ENCODE data around the gene ACSF2.

The ACSF2 gene

DNA sequence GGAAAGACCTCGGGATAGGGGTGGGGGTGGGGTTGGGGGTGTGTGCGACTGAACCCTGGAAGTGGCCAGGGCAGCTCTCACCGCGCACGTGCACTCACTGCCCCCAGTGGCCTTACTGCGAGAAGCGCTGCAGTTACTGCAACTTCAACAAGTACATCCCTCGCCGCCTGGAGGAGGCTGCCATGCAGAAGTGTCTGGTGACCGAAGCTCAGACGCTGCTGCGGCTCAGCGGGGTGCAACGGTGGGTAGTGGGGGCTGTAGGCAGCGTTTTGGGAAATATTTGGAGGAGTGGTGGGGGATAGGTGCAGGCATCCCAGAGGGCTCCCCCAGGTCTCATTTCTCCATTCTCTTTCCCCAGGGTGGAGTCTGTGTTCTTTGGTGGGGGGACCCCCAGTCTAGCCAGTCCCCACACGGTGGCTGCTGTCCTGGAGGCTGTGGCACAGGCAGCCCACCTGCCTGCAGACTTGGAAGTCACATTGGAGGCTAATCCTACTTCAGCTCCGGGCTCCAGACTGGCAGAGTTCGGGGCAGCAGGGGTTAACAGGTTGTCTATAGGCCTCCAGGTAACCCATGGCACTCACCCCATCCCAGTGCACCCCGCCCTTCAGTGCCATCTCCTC lies 53.6 kb downstream of the ACSF2 start:
- Histone ChIP-seq H3K9me3 (ENCODE audit: control insufficient read depth, insufficient read depth, low read length) (no peaks in the 10 kb centered on the region), H3K9ac (ENCODE audit: low read depth, low read length) (peak overlapping the region; percentile 83; the same call in 1 of the 2 replicates), H3K4me1 (ENCODE audit: insufficient read depth, low read length) (peaks cover 6% of the 10 kb centered on the region; the same call in 1 of the 2 replicates), H3K36me3 (ENCODE audit: insufficient read depth, low read length) (peaks cover 9% of the 10 kb centered on the region; the same call in 1 of the 2 replicates)

DNA sequence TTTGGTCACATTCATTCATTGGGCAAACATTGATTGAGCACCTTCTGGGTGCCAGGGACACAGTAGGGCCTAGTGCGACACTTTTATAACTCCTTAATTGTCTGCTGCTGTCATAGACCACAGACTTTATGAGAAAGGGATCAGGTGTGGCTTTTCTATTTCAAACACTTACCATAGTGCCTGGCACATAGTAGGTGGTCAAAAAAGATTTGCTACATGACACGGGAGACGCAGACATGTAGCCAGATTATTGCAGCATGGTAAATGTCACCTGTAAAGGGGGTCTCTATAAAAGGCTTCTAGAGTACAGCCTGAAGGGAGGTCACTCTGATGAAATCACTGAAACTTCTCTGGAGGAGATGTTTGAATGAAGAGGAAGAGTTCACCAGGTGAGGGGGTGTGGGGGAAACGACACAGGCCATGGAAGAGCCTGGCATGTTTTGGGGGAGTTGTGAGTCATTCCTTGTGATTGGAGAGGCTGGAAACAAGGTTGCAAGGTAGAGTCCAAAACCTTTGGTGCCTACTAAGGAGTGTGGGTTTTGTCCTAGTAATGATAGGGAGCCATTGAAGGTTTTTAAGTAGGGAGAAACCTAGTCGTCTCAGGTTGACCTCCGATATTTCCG lies 54.2 kb downstream of the ACSF2 start:
- Histone ChIP-seq H3K4me1 (ENCODE audit: insufficient read depth, low read length) (peaks cover 6% of the 10 kb centered on the region; the same call in 1 of the 2 replicates), H3K9ac (ENCODE audit: low read depth, low read length) (no peak overlapping the region), H3K36me3 (ENCODE audit: insufficient read depth, low read length) (peaks cover 14% of the 10 kb centered on the region), H3K9me3 (ENCODE audit: control insufficient read depth, insufficient read depth, low read length) (no peaks in the 10 kb centered on the region)

DNA sequence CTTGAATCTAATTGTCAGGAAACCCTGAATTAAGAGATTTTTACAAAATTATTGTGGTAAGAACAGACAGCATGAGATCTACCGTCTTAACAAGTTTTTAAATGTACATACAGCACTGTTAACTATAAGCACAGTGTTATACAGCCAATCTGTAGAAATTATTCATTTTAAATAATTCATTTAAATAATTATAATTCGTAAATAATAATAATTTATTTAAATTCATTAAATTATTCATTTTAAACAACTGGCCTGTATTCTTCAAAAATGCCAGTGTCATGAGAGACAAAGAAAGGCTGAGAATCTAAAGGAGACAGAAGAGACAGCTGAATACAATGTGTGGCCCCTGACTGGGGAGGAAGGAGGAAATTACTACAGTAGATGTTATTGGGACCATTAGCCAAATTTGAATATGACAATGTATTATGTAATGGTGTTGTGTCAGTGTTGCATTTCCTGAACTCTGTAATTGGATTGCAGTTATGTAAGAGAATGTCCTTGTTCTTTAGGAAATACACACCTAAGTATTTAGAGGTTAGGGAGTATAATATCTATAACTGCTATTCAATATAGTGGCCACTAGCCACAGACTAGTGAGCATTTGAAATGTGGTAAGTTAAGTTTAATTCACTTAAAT lies 55.0 kb downstream of the ACSF2 start:
- Histone ChIP-seq H3K9me3 (ENCODE audit: control insufficient read depth, insufficient read depth, low read length) (no peaks in the 10 kb centered on the region), H3K36me3 (ENCODE audit: insufficient read depth, low read length) (peaks cover 16% of the 10 kb centered on the region), H3K4me1 (ENCODE audit: insufficient read depth, low read length) (peaks cover 6% of the 10 kb centered on the region; the same call in 1 of the 2 replicates), H3K9ac (ENCODE audit: low read depth, low read length) (no peak overlapping the region)

DNA sequence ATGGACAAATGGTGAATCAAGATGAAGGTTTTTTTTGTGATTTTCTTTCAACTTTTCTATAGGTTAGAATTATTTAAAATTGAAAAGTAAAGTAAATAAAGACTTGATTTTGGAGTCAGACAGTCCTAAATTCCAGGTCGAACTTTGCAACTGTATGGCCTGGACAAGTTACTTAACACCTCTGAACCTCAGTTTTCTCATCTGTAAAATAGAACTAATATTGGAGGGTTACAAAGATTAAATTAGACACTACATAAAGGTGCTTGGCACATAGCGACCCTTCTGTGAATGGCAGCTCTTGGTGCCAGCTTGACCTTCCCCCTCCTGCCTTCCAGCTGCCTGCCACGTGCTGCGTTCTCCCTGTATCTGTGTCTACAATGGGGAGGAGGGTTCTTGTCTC lies 55.6 kb downstream of the ACSF2 start:
- Histone ChIP-seq H3K9me3 (ENCODE audit: control insufficient read depth, insufficient read depth, low read length) (no peaks in the 10 kb centered on the region), H3K4me1 (ENCODE audit: insufficient read depth, low read length) (peaks cover 2% of the 10 kb centered on the region; the same call in 1 of the 2 replicates), H3K36me3 (ENCODE audit: insufficient read depth, low read length) (peaks cover 16% of the 10 kb centered on the region), H3K9ac (ENCODE audit: low read depth, low read length) (no peak overlapping the region)

DNA sequence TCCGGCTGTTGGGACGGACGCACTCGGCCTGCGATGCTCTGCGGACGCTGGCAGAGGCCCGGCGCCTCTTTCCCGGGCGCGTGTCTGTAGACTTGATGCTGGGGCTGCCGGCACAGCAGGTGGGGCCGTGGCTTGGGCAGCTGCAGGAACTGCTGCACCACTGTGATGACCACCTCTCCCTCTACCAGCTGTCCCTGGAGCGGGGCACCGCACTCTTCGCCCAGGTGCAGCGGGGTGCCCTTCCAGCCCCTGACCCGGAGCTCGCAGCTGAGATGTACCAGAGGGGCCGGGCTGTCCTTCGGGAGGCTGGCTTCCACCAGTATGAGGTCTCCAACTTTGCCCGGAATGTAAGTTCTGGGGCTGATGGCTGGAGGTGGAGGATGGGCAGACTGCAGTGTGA lies 56.1 kb downstream of the ACSF2 start:
- no peak overlapping the region for H3K9ac ChIP-seq (ENCODE audit: low read depth, low read length)
- no peaks in the 10 kb centered on the region for H3K9me3 ChIP-seq (ENCODE audit: control insufficient read depth, insufficient read depth, low read length)
- peaks cover 2% of the 10 kb centered on the region; the same call in 1 of the 2 replicates for H3K4me1 ChIP-seq (ENCODE audit: insufficient read depth, low read length)
- peaks cover 16% of the 10 kb centered on the region for H3K36me3 ChIP-seq (ENCODE audit: insufficient read depth, low read length)

DNA sequence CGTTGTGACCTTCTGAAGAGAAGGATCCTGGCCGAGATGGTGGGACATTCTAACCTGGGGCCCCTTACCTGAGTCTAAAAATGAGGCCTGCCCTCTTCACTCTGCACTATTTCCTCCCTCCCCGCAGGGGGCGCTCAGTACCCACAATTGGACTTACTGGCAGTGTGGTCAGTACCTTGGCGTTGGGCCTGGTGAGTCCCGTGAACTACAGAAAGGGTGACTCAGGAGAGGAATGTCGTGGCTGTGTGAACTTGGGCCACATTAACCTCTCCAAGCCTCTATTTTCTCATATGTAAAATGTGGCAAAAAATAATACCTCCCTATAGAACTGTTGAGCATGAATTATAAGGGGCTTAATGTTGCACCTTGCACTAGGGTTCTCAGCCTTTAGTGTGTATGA lies 56.5 kb downstream of the ACSF2 start:
- no peak overlapping the region for H3K9ac ChIP-seq (ENCODE audit: low read depth, low read length)
- H3K9me3 ChIP-seq (ENCODE audit: control insufficient read depth, insufficient read depth, low read length) = no peaks in the 10 kb centered on the region
- peaks cover 16% of the 10 kb centered on the region for H3K36me3 ChIP-seq (ENCODE audit: insufficient read depth, low read length)
- peaks cover 2% of the 10 kb centered on the region; the same call in 1 of the 2 replicates for H3K4me1 ChIP-seq (ENCODE audit: insufficient read depth, low read length)

DNA sequence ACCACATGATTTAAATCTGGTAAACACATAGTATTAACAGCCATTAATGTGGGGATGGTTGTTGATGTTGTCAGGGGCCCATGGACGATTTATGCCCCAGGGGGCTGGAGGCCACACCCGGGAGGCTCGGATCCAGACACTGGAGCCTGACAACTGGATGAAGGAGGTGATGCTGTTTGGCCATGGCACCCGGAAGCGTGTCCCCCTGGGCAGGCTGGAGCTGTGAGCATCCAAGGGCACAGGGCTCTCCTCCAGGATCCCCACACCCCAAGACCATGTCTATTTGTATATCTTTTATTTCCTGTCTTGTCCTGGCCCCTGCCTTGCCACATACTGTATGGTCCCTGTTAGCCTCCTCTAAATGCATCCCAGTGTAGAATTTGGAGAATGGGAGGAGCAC lies 57.2 kb downstream of the ACSF2 start:
- H3K9me3 ChIP-seq (ENCODE audit: control insufficient read depth, insufficient read depth, low read length) = no peaks in the 10 kb centered on the region
- H3K9ac ChIP-seq (ENCODE audit: low read depth, low read length) = no peak overlapping the region
- peaks cover 16% of the 10 kb centered on the region for H3K36me3 ChIP-seq (ENCODE audit: insufficient read depth, low read length)
- H3K4me1 ChIP-seq (ENCODE audit: insufficient read depth, low read length) = peaks cover 2% of the 10 kb centered on the region; the same call in 1 of the 2 replicates

DNA sequence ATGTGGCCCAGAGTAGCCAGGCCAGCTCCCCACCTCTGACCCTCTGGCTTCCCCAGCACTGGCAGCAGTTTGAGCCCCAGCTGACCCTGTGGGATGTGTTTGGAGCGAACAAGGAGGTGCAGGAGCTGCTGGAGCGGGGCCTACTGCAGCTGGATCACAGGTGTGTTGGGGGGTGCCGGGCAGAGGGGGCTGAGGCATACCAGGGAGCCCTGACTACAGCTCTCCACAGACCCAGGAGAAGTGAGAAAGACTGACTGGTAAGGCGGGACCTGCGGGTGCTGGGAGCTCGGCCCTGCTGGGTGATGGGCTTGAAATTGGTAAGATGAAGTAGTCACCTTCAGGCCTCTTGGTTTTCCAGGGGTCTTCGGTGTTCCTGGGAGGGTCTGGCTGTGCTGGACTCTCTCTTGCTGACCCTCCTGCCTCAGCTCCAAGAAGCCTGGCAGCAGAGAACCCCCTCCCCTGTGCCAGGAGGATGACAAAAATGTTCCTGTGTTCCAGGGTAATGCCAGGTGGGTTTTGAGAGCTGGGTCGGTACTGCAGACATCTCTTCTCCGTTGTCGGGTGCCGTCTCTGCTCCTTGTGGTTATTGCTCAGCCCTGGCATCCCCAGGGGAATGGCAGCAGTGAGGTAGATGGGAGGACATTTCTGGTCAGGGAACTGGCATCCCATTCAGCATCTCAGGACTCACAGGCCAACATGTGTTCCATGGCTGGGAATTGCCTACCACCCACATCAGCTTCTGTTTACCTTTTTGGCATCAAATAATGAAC lies 58.6 kb downstream of the ACSF2 start:
- peaks cover 2% of the 10 kb centered on the region; the same call in 1 of the 2 replicates for H3K4me1 ChIP-seq (ENCODE audit: insufficient read depth, low read length)
- no peaks in the 10 kb centered on the region for H3K9me3 ChIP-seq (ENCODE audit: control insufficient read depth, insufficient read depth, low read length)
- no peak overlapping the region for H3K9ac ChIP-seq (ENCODE audit: low read depth, low read length)
- peaks cover 16% of the 10 kb centered on the region for H3K36me3 ChIP-seq (ENCODE audit: insufficient read depth, low read length)

DNA sequence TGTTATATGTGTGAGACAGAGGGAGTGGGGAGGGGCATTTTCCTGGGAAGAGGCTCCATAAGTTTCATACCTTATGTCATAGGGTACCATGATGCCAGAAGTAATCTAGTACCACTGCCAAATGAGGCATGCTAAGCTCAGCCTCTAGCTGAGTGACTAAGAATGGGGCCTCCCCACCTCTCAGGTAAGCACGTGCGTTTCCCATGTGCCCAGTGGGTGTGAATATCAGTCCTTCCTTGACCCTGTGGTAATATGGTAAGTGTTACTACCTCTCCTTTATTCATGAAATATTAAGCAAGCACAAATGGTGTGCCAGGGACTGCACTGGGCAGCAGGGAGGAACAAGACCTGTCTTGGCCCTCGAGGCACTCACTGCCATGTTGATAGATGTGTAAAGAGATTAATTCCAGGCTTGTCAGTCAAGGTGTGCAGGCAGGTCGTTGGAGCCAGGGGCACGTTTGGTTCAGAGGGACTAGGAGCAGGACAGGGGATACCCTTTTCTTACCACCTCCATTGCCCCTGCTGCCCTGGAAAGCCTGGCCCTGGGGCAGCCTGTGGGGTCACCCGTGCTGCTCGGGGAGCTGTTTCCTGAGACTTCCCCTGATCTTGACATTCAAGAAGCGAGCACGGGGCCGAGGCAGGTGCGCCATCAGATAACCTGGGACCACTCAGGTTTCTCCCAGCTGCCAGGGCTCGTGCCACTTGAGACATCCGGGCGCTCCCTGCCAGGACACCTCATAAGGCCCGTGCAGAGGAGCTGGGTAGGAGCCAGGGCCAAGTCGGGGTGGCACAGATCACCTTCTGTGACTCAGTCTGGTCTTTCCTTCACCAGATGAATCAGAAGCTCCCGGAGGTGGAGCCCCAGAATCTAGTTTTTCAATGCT lies 61.4 kb downstream of the ACSF2 start:
- Histone ChIP-seq H3K9me3 (ENCODE audit: control insufficient read depth, insufficient read depth, low read length) (no peaks in the 10 kb centered on the region), H3K9ac (ENCODE audit: low read depth, low read length) (no peak overlapping the region), H3K36me3 (ENCODE audit: insufficient read depth, low read length) (peaks cover 11% of the 10 kb centered on the region), H3K4me1 (ENCODE audit: insufficient read depth, low read length) (peaks cover 2% of the 10 kb centered on the region; the same call in 1 of the 2 replicates)

DNA sequence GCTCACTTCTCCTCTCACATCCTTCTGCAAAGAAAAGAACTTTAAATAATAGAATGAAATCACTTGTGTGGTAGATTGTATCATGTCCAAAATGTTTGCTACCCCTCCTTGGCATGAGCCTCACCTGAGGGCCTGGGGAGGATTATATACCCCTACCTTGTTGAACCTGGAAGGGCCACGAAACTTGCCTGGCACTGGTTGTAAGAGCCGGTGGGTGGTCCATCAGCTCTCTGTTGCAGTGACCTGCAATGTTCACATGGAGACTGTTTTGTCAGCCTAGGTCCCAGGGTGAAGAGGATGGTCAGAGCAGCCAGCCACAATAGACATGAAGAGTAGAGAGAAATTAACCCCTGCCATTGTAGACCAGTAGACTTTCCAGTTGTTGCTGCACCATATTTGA lies 62.9 kb downstream of the ACSF2 start:
- H3K9me3 ChIP-seq (ENCODE audit: control insufficient read depth, insufficient read depth, low read length) = no peaks in the 10 kb centered on the region
- H3K36me3 ChIP-seq (ENCODE audit: insufficient read depth, low read length) = peaks cover 7% of the 10 kb centered on the region; the same call in 1 of the 2 replicates
- H3K4me1 ChIP-seq (ENCODE audit: insufficient read depth, low read length) = no peaks in the 10 kb centered on the region
- H3K9ac ChIP-seq (ENCODE audit: low read depth, low read length) = no peak overlapping the region

DNA sequence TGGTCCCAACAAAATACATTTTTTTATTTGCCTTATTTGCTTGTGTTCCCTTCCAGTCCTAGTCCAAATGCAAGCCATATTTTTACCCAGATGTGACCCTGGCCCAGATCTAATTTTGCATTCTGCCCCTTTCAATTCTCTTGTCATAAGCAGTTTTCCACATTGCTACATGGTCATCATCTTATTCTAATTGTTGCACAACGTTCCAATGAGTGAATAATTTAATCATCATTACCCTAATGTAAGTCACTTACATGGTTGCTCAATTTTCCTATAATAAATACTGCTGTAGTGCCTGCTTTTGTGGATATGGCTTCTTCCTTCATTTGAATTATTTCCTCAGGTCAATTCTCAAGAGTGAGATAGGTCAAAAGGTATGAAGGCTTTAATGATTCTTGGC lies 65.5 kb downstream of the ACSF2 start:
- no peak overlapping the region for H3K9ac ChIP-seq (ENCODE audit: low read depth, low read length)
- H3K9me3 ChIP-seq (ENCODE audit: control insufficient read depth, insufficient read depth, low read length) = no peaks in the 10 kb centered on the region
- H3K36me3 ChIP-seq (ENCODE audit: insufficient read depth, low read length) = no peaks in the 10 kb centered on the region
- H3K4me1 ChIP-seq (ENCODE audit: insufficient read depth, low read length) = no peaks in the 10 kb centered on the region

DNA sequence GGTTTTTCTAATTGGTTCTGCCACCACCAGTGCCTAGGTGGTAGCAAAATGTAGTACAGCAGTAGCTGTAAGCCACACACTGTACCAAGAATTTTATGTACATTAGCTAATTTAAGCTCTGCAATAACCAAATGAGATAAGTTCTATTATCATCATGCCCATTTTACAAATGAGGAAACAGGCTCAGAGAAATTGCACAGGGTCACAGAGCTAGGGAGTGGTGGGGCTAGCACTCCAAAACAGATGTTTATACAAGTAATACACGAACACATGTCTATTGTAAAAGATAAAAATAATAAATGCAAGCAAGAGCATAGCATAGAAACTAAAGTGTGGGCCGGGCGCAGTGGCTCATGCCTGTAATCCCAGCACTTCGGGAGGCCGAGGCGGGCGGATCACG lies 66.2 kb downstream of the ACSF2 start:
- Histone ChIP-seq H3K9ac (ENCODE audit: low read depth, low read length) (no peak overlapping the region), H3K9me3 (ENCODE audit: control insufficient read depth, insufficient read depth, low read length) (no peaks in the 10 kb centered on the region), H3K36me3 (ENCODE audit: insufficient read depth, low read length) (no peaks in the 10 kb centered on the region), H3K4me1 (ENCODE audit: insufficient read depth, low read length) (no peaks in the 10 kb centered on the region)

DNA sequence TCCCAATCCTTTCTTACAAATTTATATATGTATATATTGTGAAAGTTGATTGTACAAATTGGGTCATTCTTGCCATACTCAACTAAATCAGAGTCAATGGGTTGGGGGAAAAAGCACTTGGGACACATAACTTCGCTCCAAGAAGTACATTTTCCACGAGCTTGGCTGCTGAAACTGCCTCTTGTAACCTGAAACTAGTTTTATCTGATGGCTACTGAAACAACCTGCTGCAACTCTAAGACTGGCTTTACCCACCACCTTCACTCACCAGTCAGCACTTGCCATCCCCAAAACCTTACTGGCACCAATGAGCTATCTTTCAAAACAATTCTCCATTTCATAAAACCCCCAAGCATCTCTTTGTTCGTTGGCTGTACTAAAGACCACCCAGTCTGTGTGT lies 67.7 kb downstream of the ACSF2 start:
- no peaks in the 10 kb centered on the region for H3K4me1 ChIP-seq (ENCODE audit: insufficient read depth, low read length)
- no peaks in the 10 kb centered on the region for H3K9me3 ChIP-seq (ENCODE audit: control insufficient read depth, insufficient read depth, low read length)
- H3K9ac ChIP-seq (ENCODE audit: low read depth, low read length) = no peak overlapping the region
- no peaks in the 10 kb centered on the region for H3K36me3 ChIP-seq (ENCODE audit: insufficient read depth, low read length)
